ENCODE measurements around the gene TMEM150A.
"Not testable (repeated sequence)": the region's sequence is repeated elsewhere in the genome, so short reads cannot be mapped to it uniquely, and the experiment has no call there.

GRCh38 chr2:85604133-85604444, 1.6 kb upstream of the TMEM150A start:
- not testable (repeated sequence) for TF ChIP-seq CTCF, POLR2AphosphoS5, POLR2A (IDR thresholded peaks at IDR 0.05)
